ENCODE measurements around the gene NR3C1. TPM values are rescaled to one million over a fixed set of nuclear protein-coding genes. Genes with fewer than 3 reads are reported as not detected.
A peak's percentile ranks its signal among the peaks of the same experiment; 100 is the strongest.

NR3C1 gene
- total RNA-seq, 2 donors from 2014 or later, result 9.5 to 20.5 TPM

DNA sequence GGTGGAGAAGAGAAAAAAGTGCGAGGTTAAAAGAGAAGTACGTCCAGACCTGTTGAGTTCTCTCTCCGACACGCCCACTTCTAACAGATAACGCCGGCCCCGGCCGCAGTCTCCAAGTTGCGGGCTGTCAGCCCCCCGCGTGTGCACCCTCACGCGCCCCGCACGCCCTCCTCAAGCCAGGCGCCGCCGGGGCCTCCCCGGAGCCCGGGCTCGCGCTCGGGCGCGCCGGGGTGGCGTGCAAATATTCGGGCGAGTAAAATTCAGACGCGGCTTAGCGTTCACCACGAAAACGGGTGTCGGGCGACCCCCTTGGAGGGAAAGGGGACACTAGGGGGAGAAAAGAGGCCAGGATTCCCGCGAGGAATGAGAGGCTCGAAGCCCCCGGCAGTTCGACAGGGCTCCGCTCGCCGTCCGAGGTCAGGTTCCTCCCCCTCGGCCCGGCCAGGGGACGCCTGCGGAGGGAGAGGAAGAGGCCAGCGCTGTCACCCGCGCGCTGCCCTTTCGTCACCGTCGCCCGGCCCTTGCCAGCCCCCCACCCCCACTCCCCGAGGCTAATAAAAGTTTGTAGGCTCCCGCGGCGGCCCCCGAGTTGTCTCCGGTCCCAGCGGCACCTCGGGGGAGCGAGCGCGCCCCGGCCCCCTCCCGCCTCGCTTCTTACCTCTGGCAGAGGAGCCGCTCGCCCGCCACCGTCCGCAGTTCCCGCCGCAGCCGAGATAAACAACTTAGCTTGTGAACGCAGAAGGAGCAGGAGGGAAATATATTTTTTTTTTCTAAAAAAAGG, 743 bp downstream of the NR3C1 start:
- Histone ChIP-seq H3K27ac (ENCODE audit: low read depth, low read length) (no peak overlapping the region), H3K36me3 (ENCODE audit: control insufficient read depth, insufficient read depth, low read length) (peaks cover 8% of the 10 kb centered on the region), H3K9ac (ENCODE audit: extremely low read depth, low read length, poor library complexity, severe bottlenecking) (peak overlapping the region; percentile 32), H3K9me3 (ENCODE audit: control insufficient read depth, low read length) (peaks cover 4% of the 10 kb centered on the region), H3K4me3 (ENCODE audit: low read length) (peak overlapping the region; percentile 89), H3K4me1 (ENCODE audit: control insufficient read depth, insufficient read depth, low read length) (peaks cover 7% of the 10 kb centered on the region), H3K27me3 (ENCODE audit: control insufficient read depth, insufficient read depth, low read length, poor library complexity, severe bottlenecking) (no peaks in the 10 kb centered on the region)
- Mint-ChIP-seq H3K36me3 (ENCODE audit: low read depth) (peaks cover 13% of the 10 kb centered on the region), H3K4me1 (peaks cover 40% of the 10 kb centered on the region), H3K27ac (no peak overlapping the region), H3K9me3 (no peaks in the 10 kb centered on the region), H3K27me3 (ENCODE audit: insufficient read depth) (peaks cover 32% of the 10 kb centered on the region), H3K4me3 (peak overlapping the region; percentile 79)
- TF ChIP-seq, protein P1, sequence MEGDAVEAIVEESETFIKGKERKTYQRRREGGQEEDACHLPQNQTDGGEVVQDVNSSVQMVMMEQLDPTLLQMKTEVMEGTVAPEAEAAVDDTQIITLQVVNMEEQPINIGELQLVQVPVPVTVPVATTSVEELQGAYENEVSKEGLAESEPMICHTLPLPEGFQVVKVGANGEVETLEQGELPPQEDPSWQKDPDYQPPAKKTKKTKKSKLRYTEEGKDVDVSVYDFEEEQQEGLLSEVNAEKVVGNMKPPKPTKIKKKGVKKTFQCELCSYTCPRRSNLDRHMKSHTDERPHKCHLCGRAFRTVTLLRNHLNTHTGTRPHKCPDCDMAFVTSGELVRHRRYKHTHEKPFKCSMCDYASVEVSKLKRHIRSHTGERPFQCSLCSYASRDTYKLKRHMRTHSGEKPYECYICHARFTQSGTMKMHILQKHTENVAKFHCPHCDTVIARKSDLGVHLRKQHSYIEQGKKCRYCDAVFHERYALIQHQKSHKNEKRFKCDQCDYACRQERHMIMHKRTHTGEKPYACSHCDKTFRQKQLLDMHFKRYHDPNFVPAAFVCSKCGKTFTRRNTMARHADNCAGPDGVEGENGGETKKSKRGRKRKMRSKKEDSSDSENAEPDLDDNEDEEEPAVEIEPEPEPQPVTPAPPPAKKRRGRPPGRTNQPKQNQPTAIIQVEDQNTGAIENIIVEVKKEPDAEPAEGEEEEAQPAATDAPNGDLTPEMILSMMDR (conservative IDR thresholded peaks at IDR 0.05), result no peak
- peak; percentile 84 for DNase-seq
- WGBS, 2 experiments (ENCODE audit: insufficient coverage in 1 of 2, insufficient read length in 1 of 2), result 0% methylated on average over 15 to 79 of the region's 80 CpGs

DNA sequence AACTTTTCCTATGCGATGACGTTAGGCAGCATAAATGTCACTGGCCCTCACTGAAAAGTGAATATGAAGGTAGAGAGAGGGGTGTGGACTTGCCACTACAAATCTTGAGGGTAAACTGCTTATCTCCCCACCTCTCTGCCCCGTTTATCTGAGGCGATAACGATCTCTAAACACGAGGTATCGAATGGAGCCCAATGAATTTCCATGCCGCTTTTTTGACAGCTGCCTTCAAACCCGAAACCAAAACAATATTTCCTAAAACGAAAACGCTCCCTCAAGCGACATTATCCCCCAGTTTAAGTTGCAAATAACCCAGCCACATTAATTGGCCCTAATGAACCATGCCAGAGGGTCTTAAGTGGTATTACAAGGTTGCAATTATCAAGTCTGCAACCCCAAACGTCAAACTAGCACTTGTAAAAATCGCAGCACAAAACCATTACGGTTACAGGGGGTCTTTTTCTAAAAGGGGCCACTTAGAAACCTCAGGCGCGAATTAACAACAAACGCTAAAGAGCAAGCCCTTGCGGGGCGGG, 1.4 kb downstream of the NR3C1 start:
- TF ChIP-seq, protein P1 (conservative IDR thresholded peaks at IDR 0.05), result no peak
- H3K9me3 Mint-ChIP-seq, result no peaks in the 10 kb centered on the region
- peak; percentile 51 for DNase-seq
- WGBS, 2 experiments (ENCODE audit: insufficient coverage in 1 of 2, insufficient read length in 1 of 2), result 3 to 15% methylated on average over 15 to 20 of the region's 20 CpGs
- no peak overlapping the region for H3K27ac Mint-ChIP-seq
- peaks cover 13% of the 10 kb centered on the region for H3K36me3 Mint-ChIP-seq (ENCODE audit: low read depth)
- H3K27me3 Mint-ChIP-seq (ENCODE audit: insufficient read depth), result peaks cover 28% of the 10 kb centered on the region
- no peaks in the 10 kb centered on the region for H3K27me3 ChIP-seq (ENCODE audit: control insufficient read depth, insufficient read depth, low read length, poor library complexity, severe bottlenecking)
- H3K4me3 Mint-ChIP-seq, result peak overlapping the region; percentile 79
- H3K4me1 Mint-ChIP-seq, result peaks cover 44% of the 10 kb centered on the region
- H3K4me3 ChIP-seq (ENCODE audit: low read length), result peak overlapping the region; percentile 89
- H3K9me3 ChIP-seq (ENCODE audit: control insufficient read depth, low read length), result peaks cover 4% of the 10 kb centered on the region
- peaks cover 8% of the 10 kb centered on the region for H3K36me3 ChIP-seq (ENCODE audit: control insufficient read depth, insufficient read depth, low read length)
- peaks cover 7% of the 10 kb centered on the region for H3K4me1 ChIP-seq (ENCODE audit: control insufficient read depth, insufficient read depth, low read length)
- H3K9ac ChIP-seq (ENCODE audit: extremely low read depth, low read length, poor library complexity, severe bottlenecking), result peak overlapping the region; percentile 32
- H3K27ac ChIP-seq (ENCODE audit: low read depth, low read length), result no peak overlapping the region

DNA sequence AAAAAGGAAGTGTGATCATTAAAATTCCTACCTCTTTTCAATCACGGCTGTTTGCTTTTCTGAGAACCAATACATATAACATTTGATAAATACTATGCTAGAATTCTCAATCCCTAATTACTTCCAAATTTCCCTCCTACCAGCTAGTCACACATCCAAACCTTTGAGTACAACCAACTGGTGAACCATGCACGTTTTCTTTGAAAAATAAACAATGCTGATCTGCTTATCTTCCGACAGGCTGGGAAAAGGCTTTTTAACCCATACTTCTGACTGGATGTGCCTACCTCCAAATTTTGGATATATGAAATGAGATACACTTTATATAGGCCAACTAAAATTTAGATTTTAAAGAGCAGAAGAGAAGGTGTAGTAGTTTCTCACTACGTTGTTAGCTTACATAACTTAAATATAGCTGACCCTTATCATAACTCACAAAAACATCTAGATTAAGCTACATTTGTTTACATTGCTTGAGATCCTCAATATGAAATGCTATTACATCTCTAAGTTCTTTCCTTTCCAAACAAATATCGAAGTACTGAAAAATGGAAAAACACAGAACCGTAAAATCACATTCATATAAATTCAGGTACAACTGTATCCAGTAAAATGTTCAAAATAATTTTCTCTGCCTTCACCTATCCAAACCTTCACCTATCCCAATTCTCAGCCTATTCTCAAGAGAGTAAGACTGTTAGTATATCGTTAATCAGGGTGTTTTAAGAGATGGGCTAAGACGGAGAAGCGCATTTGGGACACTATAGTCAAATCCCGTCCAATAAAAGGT, 2.1 kb downstream of the NR3C1 start:
- peaks cover 22% of the 10 kb centered on the region for H3K27me3 Mint-ChIP-seq (ENCODE audit: insufficient read depth)
- H3K36me3 Mint-ChIP-seq (ENCODE audit: low read depth), result peaks cover 13% of the 10 kb centered on the region

More for the DNA sequence above, 2.1 kb downstream of the NR3C1 start:
- H3K27ac Mint-ChIP-seq, result no peak overlapping the region
- Histone ChIP-seq H3K4me1 (ENCODE audit: control insufficient read depth, insufficient read depth, low read length) (peaks cover 7% of the 10 kb centered on the region), H3K27ac (ENCODE audit: low read depth, low read length) (no peak overlapping the region), H3K36me3 (ENCODE audit: control insufficient read depth, insufficient read depth, low read length) (peaks cover 8% of the 10 kb centered on the region), H3K9ac (ENCODE audit: extremely low read depth, low read length, poor library complexity, severe bottlenecking) (no peak overlapping the region), H3K9me3 (ENCODE audit: control insufficient read depth, low read length) (no peaks in the 10 kb centered on the region), H3K27me3 (ENCODE audit: control insufficient read depth, insufficient read depth, low read length, poor library complexity, severe bottlenecking) (no peaks in the 10 kb centered on the region), H3K4me3 (ENCODE audit: low read length) (peak overlapping the region; percentile 89)
- 58 to 78% methylated on average over 5 to 10 of the region's 10 CpGs for WGBS, 2 experiments (ENCODE audit: insufficient coverage in 1 of 2, insufficient read length in 1 of 2)
- H3K4me3 Mint-ChIP-seq, result peak overlapping the region; percentile 79
- TF ChIP-seq, protein P1 (conservative IDR thresholded peaks at IDR 0.05), result no peak
- no peaks in the 10 kb centered on the region for H3K9me3 Mint-ChIP-seq
- no peak for DNase-seq
- H3K4me1 Mint-ChIP-seq, result peaks cover 47% of the 10 kb centered on the region

Measured in endodermal cell (in vitro differentiated cells).